Activated naive CD4-positive, alpha-beta T cell (primary cell): ENCODE data around the gene UST.
"Not testable (repeated sequence)": the region's sequence is repeated elsewhere in the genome, so short reads cannot be mapped to it uniquely, and the experiment has no call there.

Source experiments
- DNase-seq, 4 experiments: peaks; one replicate each; lab custom pipeline; 2025; lab: John Stamatoyannopoulos, UW

The UST gene

GRCh38 chr6:148836751-148837150 is 89.9 kb downstream of the UST start:
- DNase-seq = no peak

GRCh38 chr6:148837941-148838340 is 91.1 kb downstream of the UST start:
- DNase-seq = no peak

DNA sequence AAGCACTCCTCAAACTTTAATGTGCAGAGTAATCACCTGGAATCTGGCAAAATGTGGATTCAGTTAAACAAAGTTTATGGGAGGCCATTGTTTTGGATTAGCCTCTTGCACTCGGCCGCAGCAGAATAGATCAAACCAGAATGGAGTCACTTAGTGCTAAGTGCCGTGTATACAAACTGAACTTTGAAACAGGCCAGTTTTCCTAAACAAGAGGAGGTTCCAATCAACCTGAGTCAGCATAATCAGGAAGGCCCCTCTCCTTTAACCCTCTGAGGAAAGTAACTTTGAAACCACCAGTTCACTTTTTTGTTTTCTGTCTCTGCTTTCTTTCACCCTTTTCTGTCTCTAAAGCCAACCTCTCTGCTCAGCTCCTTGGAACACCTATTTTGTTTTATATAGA is 92.2 kb downstream of the UST start:
- no peak for DNase-seq

GRCh38 chr6:148840256-148840655 is 93.4 kb downstream of the UST start:
- no peak for DNase-seq

DNA sequence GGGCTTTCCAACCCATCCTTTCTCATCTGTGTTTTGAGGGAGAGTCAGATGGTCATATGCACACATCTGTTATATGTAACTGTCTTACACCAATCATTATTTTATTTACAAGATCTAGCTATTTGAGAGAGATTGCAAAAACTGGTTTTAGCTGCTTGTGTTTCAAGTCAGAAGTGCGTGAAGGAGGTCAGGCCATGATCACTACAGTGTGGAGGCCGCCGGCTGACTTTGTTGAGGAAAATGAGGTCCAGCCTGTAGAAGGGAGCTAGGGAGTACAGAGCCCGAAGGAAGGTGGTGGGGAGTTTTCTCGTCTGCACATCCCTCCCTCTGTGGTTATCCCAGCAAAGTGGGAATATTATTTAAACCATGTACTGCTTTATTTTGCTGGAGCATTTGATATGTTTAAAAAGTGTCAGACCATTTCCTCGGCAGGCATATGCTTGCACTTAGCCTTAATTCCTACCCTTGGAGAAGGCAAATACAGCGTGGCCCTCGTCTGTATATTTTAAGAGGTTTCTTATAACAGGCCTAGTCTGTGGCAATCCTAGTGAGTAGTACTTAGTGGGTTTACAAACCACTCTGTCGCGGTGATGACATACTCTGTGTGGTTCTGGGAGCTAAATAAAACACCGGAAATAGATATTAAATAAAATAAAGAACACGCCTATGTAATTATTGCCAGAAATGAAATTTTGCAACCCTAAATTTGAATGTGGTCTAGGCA is 95.6 kb downstream of the UST start:
- DNase-seq = no peak

- DNase-seq = no peak
These were observed 98.6 kb downstream of the UST start for GRCh38 chr6:148845464-148845863.

- no peak for DNase-seq
These were observed 100.2 kb downstream of the UST start for GRCh38 chr6:148846778-148847761.

GRCh38 chr6:148848915-148849314 is 102.1 kb downstream of the UST start:
- no peak for DNase-seq

DNA sequence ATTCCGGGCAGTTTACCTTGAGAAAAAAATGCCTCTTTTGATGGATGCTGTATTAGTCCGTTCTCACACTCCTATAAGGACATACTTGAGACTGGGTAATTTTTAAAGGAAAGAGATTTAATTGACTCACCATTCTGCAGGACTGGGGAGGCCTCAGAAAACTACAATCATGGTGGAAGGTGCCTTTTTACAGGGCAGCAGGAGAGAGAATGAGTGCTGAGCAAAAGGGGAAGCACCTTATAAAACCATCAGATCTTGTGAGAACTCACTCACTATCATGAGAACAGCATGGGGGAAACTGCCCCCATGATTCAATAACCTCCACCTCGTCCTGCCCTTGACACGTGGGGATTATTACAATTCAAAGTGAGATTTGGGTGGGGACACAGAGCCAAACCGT is 102.6 kb downstream of the UST start:
- not testable (repeated sequence) for DNase-seq

- no peak for DNase-seq
These were observed 104.1 kb downstream of the UST start for GRCh38 chr6:148850964-148851363.

GRCh38 chr6:148851683-148852556 is 105.1 kb downstream of the UST start:
- DNase-seq = no peak

GRCh38 chr6:148852688-148853087 is 105.9 kb downstream of the UST start:
- no peak for DNase-seq

- DNase-seq = not testable (repeated sequence)
These were observed 106.3 kb downstream of the UST start for GRCh38 chr6:148853113-148853512.

DNA sequence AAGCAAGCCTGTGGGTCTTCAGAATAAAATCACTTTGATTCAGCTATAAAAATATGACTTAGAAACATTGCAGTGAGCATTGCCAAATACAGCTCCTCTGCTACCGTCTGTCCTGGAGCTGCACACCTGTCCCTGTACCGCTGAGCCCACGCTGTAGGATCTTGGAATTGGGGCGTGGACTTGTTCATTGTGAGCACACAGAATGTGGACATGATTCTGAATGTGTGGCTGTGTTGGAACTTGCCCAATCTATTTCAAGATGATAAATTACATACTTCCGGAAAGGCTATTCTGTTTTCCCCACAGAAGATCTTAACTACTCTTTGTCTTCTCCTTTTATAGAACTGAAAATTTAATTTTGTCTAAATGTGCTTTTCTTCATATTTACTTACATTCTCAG is 107.3 kb downstream of the UST start:
- DNase-seq = no peak

DNA sequence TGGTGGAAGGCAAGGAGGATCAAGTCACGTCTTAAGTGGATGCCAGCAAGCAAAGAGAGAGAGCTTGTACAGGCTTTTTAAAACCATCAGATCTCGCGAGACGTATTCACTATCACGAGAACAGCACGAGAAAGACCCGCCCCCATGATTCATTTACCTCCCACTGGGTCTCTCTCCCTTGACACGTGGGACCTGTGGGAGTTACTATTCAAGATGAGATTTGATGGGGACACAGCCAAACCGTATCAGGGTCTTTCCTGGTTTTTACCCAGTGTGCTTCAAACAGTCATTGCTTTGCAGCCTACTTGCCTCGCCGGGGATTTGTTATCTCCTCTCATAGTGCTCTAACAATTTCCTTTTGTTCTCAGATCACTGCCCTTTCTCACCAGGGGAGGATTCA is 108.2 kb downstream of the UST start:
- no peak for DNase-seq

DNA sequence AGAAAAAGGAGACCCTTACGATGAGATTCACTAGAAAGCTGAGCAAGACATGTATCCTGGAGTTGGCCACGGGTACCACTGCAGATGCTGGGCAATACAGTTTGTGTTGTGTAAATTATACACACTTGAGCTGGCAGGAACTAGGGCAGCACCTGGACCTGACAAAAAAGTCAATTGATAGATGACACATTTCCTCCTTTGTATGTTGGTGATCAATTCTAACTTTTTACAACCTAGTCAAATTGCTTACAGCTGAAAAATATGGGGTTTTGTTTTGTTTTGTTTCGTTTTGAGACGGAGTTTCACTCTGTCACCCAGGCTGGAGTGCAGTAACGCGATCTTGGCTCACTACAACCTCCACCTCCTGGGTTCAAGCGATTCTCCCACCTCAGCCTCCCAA is 108.9 kb downstream of the UST start:
- no peak for DNase-seq

DNA sequence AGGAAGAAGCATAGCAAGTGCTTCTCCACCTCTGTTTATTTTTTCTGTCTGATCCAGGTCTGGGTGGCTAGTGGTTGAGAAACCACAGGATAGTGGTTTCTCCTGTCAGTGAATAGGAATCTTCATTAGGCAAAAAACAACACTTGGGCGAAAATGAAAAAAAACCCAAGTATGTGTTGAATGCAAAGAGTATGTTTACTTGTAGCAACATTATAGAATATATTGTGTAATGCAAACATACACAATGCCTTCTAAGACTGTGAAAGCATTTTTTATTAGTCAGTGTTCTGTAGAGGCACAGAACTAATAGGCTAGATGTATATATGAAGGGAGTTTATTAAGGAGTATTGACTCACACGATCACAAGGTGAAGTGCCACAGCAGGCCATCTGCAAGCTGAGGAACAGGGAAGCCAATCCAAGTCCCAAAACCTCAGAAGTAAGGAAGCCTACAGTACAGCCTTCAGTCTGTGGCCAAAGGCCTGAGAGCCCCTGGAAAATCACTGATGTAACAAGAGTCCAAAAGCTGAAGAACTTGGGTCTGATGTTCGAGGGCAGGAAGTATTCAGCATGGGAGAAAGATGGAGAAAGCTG is 111.1 kb downstream of the UST start:
- DNase-seq = no peak

- not testable (repeated sequence) for DNase-seq
These were observed 117.3 kb downstream of the UST start for GRCh38 chr6:148864132-148864531.

DNA sequence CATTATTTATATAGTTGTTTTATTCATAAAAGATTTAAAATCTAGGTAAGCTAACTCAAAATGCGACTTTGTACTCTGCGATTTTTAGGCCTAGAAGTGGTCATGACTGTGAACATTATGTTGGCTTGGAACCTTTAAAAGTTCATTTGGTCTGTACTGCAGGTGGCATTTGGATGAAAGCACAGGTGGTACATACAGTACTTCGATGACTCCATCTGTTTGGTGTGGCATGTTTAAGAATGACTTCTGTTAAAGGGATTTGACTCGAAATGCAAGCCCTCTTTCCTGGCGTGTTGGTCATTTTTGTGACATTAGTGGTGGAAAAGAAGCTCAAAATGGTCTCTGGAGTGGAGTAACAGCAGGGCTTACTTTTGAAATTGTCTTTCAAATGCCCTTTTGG is 118.1 kb downstream of the UST start:
- DNase-seq = no peak

DNA sequence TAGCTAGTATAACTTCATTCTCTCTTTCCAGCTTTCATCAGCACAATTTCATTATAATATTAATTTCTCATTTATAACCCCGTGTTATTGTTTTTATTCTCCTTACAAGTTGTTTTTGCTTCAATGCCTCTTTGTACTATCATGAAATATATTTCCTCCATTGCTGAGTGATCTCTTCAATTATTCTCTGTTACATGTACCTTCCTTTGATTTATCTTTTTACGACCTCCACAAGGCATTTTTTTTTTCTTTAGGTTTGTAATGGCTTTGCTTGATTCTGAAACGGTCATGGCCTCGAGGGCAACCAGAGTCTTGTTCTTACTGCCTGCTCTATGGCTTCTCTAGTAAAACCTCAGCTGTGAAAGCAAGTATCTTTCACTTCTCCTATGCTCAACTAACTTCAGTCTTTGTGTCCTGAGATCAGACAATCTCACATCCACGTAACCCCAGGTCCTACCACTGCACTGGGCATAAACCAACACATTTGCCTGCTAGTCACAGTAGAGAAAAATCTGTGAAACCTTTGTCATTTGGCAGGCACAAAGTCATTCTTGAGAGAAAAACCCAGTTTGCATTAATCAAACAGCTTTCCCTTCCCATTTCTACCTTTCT is 119.9 kb downstream of the UST start:
- DNase-seq = no peak

GRCh38 chr6:148867862-148868261 is 121.0 kb downstream of the UST start:
- DNase-seq = no peak
